GM12878 (cell line): Measurements from ENCODE around the gene C9orf40. TPM values are rescaled to one million over a fixed set of nuclear protein-coding genes. Genes with fewer than 3 reads are reported as not detected.

Experiments used
- ATAC-seq: fragments of 200-7000 bp; cut with Tn5 transposase; 3 replicates; pipeline ENCODE4 v1.9.1; 2020; ENCODE audit warnings: mild to moderate bottlenecking, moderate library complexity
- BruUV-seq: library from RNA; stranded (reverse); fragments of 400-500 nt; replicated peaks from 2 replicates; lab custom pipeline; 2021; lab: Mats Ljungman, UMichigan
- CTCF ChIA-PET: fragments of 300-600 bp; sonication (Branson Sonifier 250); formaldehyde crosslinking; extraction: SDS; loops from one replicate; lab custom pipeline; 2021; ENCODE audit warnings: inconsistent platforms; lab: Yijun Ruan, JAX
- POLR2A ChIA-PET: fragments of 350-600 bp; formaldehyde crosslinking; extraction: SDS; loops from one replicate; lab custom pipeline; 2021; ENCODE audit warnings: inconsistent platforms; lab: Charles Lee
- RAD21 ChIA-PET: fragments of 300-600 bp; sonication (Branson Sonifier 250); formaldehyde crosslinking; loops from one replicate; lab custom pipeline; 2023; ENCODE audit warnings: antibody characterized with exemption; ENCODE audit not compliant: unreplicated experiment; lab: Charles Lee
- SMC1A ChIA-PET: fragments of 300-600 bp; sonication (Branson Sonifier 250); formaldehyde crosslinking; loops from one replicate; lab custom pipeline; 2023; ENCODE audit not compliant: unreplicated experiment, uncharacterized antibody; lab: Charles Lee
- DNase-seq: peaks from one replicate; pipeline ENCODE4 v3.0.0-alpha.2; 2011; ENCODE audit warnings: low read depth, low spot score
- FAIRE-seq: peaks from 3 replicates; lab custom pipeline; 2011; peaks lifted over from hg19 to GRCh38; lab: Jason Lieb, UNC
- H2AFZ ChIP-seq: 2 replicates; pipeline ENCODE4 v1.6.0; 2011; ENCODE audit warnings: low read depth, low read length, control low read depth; ENCODE audit not compliant: control insufficient read depth
- H3K27ac ChIP-seq: 2 replicates; pipeline ENCODE4 v1.5.1; 2011; ENCODE audit warnings: control low read depth; ENCODE audit not compliant: control insufficient read depth, insufficient read depth
- H3K27me3 ChIP-seq, 2 experiments: replicated peaks in 1 of 2; 2 replicates each; pipeline versions ENCODE4 v1.6.0 to v1.6.1; 2011; ENCODE audit warnings: low read length in 1 of 2; ENCODE audit not compliant: control insufficient read depth in 2 of 2, insufficient read depth in 2 of 2
- H3K36me3 ChIP-seq, 2 experiments: 2 replicates each; pipeline ENCODE4 v1.5.1; 2011; ENCODE audit warnings: low read length in 1 of 2; ENCODE audit not compliant: control insufficient read depth in 2 of 2, insufficient read depth in 2 of 2
- H3K4me1 ChIP-seq: 2 replicates; pipeline ENCODE4 v1.6.1; 2011; ENCODE audit warnings: mild to moderate bottlenecking, low read length, moderate library complexity, mixed read lengths; ENCODE audit not compliant: control insufficient read depth, insufficient read depth
- H3K4me2 ChIP-seq: 2 replicates; pipeline ENCODE4 v1.6.0; 2011; ENCODE audit warnings: control low read depth; ENCODE audit not compliant: control insufficient read depth, insufficient read depth
- H3K4me3 ChIP-seq: fragments of 200-600 bp; sonication (generic); 2 replicates; pipeline ENCODE4 v1.5.1; 2016
- H3K79me2 ChIP-seq: 2 replicates; pipeline ENCODE4 v1.6.0; 2011; ENCODE audit warnings: low read length; ENCODE audit not compliant: control insufficient read depth, insufficient read depth
- H3K9ac ChIP-seq: 2 replicates; pipeline ENCODE4 v1.8.0; 2011; ENCODE audit warnings: low read length, control low read depth, mixed read lengths; ENCODE audit not compliant: control insufficient read depth, insufficient read depth
- H3K9me3 ChIP-seq: replicated peaks from 3 replicates; pipeline ENCODE4 v1.5.1; 2011; ENCODE audit warnings: mild to moderate bottlenecking, low read length; ENCODE audit not compliant: control insufficient read depth, insufficient read depth
- H4K20me1 ChIP-seq: 2 replicates; pipeline ENCODE4 v1.6.0; 2011; ENCODE audit not compliant: control insufficient read depth, insufficient read depth
- BMI1 ChIP-seq: fragments of 450-650 bp; IDR thresholded peaks from 2 replicates; pipeline ENCODE4 v1.6.1; 2016; ENCODE audit warnings: mild to moderate bottlenecking, moderate library complexity, borderline replicate concordance
- BRCA1 ChIP-seq: IDR thresholded peaks from 2 replicates; pipeline ENCODE4 v1.6.1; 2011; ENCODE audit warnings: low read depth, low read length, improper control_type of control experiment
- CEBPB ChIP-seq, 2 experiments: fragments of 150-350 bp in 1 of 2; IDR thresholded peaks; 2 replicates each; pipeline ENCODE4 v1.6.1; 2012 to 2014; ENCODE audit warnings: low read depth in 2 of 2, low read length in 2 of 2, borderline replicate concordance in 1 of 2, inconsistent platforms in 1 of 2
- EGR1 ChIP-seq, 2 experiments: IDR thresholded peaks; 1 replicate in 1 of 2; 2 replicates in 1 of 2; pipeline ENCODE4 v1.6.1; 2011 to 2012; ENCODE audit warnings: low read depth in 2 of 2, low read length in 2 of 2, borderline replicate concordance in 1 of 2, mild to moderate bottlenecking in 1 of 2, moderate library complexity in 1 of 2
- ETV6 ChIP-seq, 2 experiments: fragments of 450-650 bp in 1 of 2; IDR thresholded peaks in 1 of 2; conservative IDR thresholded peaks in 1 of 2; 2 replicates each; pipeline ENCODE4 v1.6.1; 2014; ENCODE audit warnings: antibody characterized with exemption in 1 of 2, borderline replicate concordance in 1 of 2, low read depth in 1 of 2, mild to moderate bottlenecking in 1 of 2, moderate library complexity in 1 of 2
- HCFC1 ChIP-seq: fragments of 150-350 bp; IDR thresholded peaks from 2 replicates; pipeline ENCODE4 v1.6.1; 2014; ENCODE audit warnings: low read length
- HDAC2 ChIP-seq: fragments of 200-600 bp; sonication (generic); IDR thresholded peaks from 2 replicates; pipeline ENCODE4 v1.6.1; 2017
- NFYA ChIP-seq: IDR thresholded peaks from 2 replicates; pipeline ENCODE4 v1.6.1; 2011; ENCODE audit warnings: low read depth, mild to moderate bottlenecking, low read length, improper control_type of control experiment, borderline replicate concordance
- NR2C1 ChIP-seq: fragments of 450-650 bp; IDR thresholded peaks from 2 replicates; pipeline ENCODE4 v1.6.1; 2017; ENCODE audit warnings: antibody characterized with exemption, mild to moderate bottlenecking, moderate library complexity
- PAX5 ChIP-seq: IDR thresholded peaks from 2 replicates; pipeline ENCODE4 v1.6.1; 2011; ENCODE audit warnings: low read depth, low read length, borderline replicate concordance
- RB1 ChIP-seq: fragments of 450-650 bp; formaldehyde crosslinking; IDR thresholded peaks from 2 replicates; pipeline ENCODE4 v1.6.1; 2017; ENCODE audit warnings: mild to moderate bottlenecking, borderline replicate concordance
- SMAD1 ChIP-seq: fragments of 450-650 bp; IDR thresholded peaks from 2 replicates; pipeline ENCODE4 v1.6.1; 2018; ENCODE audit warnings: mild to moderate bottlenecking, low read depth; ENCODE audit not compliant: partially characterized antibody
- SMC3 ChIP-seq: IDR thresholded peaks from 2 replicates; pipeline ENCODE4 v1.6.1; 2011; ENCODE audit warnings: low read length, improper control_type of control experiment, borderline replicate concordance
- SRF ChIP-seq, 2 experiments: IDR thresholded peaks; 2 replicates each; pipeline ENCODE4 v1.6.1; 2011; ENCODE audit warnings: low read depth in 2 of 2, low read length in 2 of 2, mild to moderate bottlenecking in 1 of 2, moderate library complexity in 1 of 2
- WRNIP1 ChIP-seq: IDR thresholded peaks from 2 replicates; pipeline ENCODE4 v1.6.1; 2011; ENCODE audit warnings: low read depth, low read length, improper control_type of control experiment, borderline replicate concordance
- ZBED1 ChIP-seq: IDR thresholded peaks from 2 replicates; pipeline ENCODE4 v1.6.1; 2016; ENCODE audit warnings: borderline replicate concordance
- ZNF274 ChIP-seq: IDR thresholded peaks from one replicate; pipeline ENCODE4 v1.8.0; 2011; ENCODE audit not compliant: insufficient read length, insufficient read depth
- in situ Hi-C: fragments of 300-500 bp; cut with MboI; formaldehyde crosslinking; loops from 9 replicates; pipeline ENCODE4 v1.14.3; 2018; ENCODE audit warnings: mixed read lengths
- intact Hi-C: fragments of 100-400 bp; cut with micrococcal nuclease; formaldehyde crosslinking; loops from one replicate; pipeline ENCODE4 v1.14.2; 2022; ENCODE audit not compliant: unreplicated experiment
- polyA plus RNA-seq, 11 experiments: library from polyadenylated mRNA; depleted of rRNA in 4 of 11; unstranded in 6 of 11; stranded (reverse) in 5 of 11; fragments of >200 nt; fragmentation: Nextera tagmentation in 4 of 11; fragmentation: Illumina TruSeq in 1 of 11; extraction: Ambion mirVana in 4 of 11; extraction: Trizol in 1 of 11; gene quantifications; 1 replicate in 1 of 11; 2 replicates in 10 of 11; pipeline versions ENCODE4 v1.2.1 to v1.2.3, GENCODE V29; 2011 to 2016; ENCODE audit warnings: inconsistent platforms in 2 of 11, missing spikeins in 2 of 11, low read depth in 1 of 11
- total RNA-seq, 4 experiments: library from RNA; depleted of rRNA in 3 of 4; stranded (reverse); fragments of >200 nt in 3 of 4; fragmentation: Illumina TruSeq in 1 of 4; extraction: Trizol in 1 of 4; gene quantifications; 2 replicates each; pipeline versions ENCODE4 v1.2.1 to v1.2.3, GENCODE V29; 2013 to 2021
- TF ChIP-seq, protein P1 (sequence below): fragments of 450-650 bp; IDR thresholded peaks from 2 replicates; pipeline ENCODE4 v1.6.1; 2016; ENCODE audit warnings: mild to moderate bottlenecking

Gene C9orf40
- total and polyA plus RNA-seq, 10 of the 15 experiments (the other 5 are each of a cell fraction or from before 2014, with no cell fraction given): 6.8 to 30.9 (median 11.5) TPM

DNA sequence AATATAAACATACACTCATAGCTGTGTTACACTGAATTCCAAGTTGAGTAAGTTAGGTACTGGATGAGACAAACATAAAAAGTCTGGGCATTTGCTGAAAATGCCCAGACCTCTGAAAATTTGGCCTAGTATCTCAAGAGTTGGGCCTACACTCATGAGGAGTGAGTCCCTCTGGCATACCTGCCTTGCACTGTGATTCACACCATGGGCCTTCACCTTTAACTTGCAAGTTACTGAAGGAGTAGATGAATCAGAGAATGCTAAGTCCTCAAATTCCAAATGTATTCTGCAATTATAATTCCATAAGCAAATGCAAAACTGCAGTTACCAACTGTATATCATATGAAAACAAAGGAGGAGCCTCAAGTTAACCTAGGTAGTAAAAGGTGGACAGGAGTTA lies 32.3 kb upstream of the C9orf40 start:
- Histone ChIP-seq H3K4me3 (no peak overlapping the region), H3K27me3 (no peaks in the 10 kb centered on the region), H3K4me1 (no peaks in the 10 kb centered on the region), H2AFZ (no peak overlapping the region), H3K4me2 (no peak overlapping the region), H3K36me3 (peaks cover 0 to 3% of the 10 kb centered on the region in 2 experiments; a peak in 1 of 4 replicates), H3K27ac (no peak overlapping the region), H4K20me1 (no peaks in the 10 kb centered on the region), H3K9me3 (no peaks in the 10 kb centered on the region), H3K79me2 (no peaks in the 10 kb centered on the region), H3K9ac (no peak overlapping the region)
- FAIRE-seq (no peak), DNase-seq (no peak), ATAC-seq (no peak)
- ChIA-PET SMC1A (interaction anchor here (0.6 to 1.5 kb wide), 3 partner anchors 13 to 392 kb away, joined by 3 read pairs; no protein-coding TSS in a partner anchor), POLR2A (no interaction called here), RAD21 (no interaction called here), CTCF (interaction anchor here (0.6 to 1.4 kb wide), 2 partner anchors 104 to 208 kb away, joined by 3 to 4 read pairs; no protein-coding TSS in a partner anchor)
- TF ChIP-seq ZNF274 (no peak), ETV6 (conservative IDR thresholded peaks at IDR 0.05 in 1 of 2, IDR thresholded peaks at IDR 0.05 in 1 of 2; ENCODE audit: borderline replicate concordance in 1 of 2, low read depth in 1 of 2) (no peak), WRNIP1 (no peak), BMI1 (no peak), RB1 (no peak), SMAD1 (no peak), ZBED1 (no peak), SMC3 (no peak), HDAC2 (no peak), CEBPB (IDR thresholded peaks at IDR 0.05; ENCODE audit: borderline replicate concordance in 1 of 2, low read depth in 2 of 2, low read length in 2 of 2) (no peak), SRF (IDR thresholded peaks at IDR 0.05; ENCODE audit: low read depth in 2 of 2, low read length in 2 of 2) (no peak), NFYA (no peak), NR2C1 (no peak), EGR1 (IDR thresholded peaks at IDR 0.05; ENCODE audit: borderline replicate concordance in 1 of 2, low read depth in 2 of 2, low read length in 2 of 2) (no peak), PAX5 (no peak), BRCA1 (no peak), HCFC1 (no peak)
- TF ChIP-seq, protein P1, sequence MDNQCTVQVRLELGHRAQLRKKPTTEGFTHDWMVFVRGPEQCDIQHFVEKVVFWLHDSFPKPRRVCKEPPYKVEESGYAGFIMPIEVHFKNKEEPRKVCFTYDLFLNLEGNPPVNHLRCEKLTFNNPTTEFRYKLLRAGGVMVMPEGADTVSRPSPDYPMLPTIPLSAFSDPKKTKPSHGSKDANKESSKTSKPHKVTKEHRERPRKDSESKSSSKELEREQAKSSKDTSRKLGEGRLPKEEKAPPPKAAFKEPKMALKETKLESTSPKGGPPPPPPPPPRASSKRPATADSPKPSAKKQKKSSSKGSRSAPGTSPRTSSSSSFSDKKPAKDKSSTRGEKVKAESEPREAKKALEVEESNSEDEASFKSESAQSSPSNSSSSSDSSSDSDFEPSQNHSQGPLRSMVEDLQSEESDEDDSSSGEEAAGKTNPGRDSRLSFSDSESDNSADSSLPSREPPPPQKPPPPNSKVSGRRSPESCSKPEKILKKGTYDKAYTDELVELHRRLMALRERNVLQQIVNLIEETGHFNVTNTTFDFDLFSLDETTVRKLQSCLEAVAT: no peak
- BruUV-seq: no TSS peak
- in situ Hi-C loops: no loop called here
- intact Hi-C loops: no loop called here
